ENCODE results near the gene DUSP19.

Gene DUSP19

DNA sequence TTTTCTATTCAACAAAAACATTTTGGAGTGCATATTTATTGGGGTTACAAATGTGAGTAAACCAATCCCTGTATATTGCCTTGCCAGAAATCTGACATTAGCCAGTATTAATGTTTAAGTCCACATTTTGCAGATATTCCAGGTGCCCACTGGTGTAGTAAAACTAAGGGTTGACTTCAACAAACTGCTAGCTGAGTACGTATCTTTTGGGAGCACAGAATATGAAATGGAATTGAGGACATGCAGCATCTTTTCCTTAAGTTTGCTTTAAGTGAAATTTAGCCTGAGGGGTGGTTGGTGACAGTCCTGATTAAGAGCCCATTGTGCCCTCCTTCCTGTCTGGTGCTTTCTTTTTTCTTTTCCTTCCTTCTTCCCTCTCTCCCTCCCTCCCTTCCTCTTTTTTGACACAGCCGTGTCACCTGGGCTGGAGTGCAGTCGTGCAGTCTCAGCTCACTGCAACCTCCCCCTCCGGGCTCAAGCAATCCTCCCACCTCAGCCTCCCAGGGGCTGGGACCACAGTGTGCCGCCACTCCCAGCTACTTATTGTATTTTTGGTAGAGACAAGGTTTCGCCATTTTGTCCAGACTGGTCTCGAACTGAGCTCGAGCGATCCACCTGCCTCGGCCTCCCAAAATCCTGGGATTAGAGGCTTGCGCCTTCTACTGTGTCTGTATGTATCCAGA lies 47.3 kb downstream of the DUSP19 start:
- no peak for DNase-seq

DNA sequence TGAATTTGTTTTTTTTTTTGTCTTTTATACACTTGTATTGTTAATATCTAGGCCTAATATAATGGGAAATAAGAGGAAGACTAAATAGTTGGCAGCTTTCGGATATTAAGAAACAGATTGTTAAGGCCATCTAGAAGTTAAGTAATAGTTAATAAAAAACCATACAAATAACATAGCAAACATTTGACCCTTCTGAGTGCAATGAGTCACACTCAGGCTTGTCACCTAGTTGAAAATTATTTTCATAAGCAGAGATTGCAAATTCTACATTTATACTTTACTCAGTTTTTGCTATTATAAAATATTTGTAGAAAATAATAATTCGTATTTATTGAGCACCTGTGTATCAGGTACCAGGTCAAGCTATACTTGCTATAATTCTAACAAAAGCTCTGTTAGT lies 48.1 kb downstream of the DUSP19 start:
- DNase-seq: no peak

DNA sequence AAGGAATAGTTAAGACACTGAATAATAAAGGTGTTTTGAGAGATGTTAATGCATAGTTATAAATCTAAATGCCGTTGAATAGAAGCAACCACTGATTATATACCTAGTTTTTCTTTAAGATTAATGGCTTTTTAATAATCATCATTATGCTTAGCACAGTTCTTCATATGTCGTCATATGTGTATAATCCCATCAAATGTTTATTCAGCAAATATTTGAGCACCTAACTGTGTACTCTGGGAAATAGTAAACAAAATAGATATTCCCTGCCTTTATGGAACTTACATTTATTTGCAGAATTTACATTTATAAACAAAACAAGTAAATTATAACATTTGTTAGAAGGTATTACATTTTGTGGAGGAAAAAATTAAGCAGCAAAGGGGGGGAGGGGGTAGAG lies 55.5 kb downstream of the DUSP19 start:
- no peak for DNase-seq

DNA sequence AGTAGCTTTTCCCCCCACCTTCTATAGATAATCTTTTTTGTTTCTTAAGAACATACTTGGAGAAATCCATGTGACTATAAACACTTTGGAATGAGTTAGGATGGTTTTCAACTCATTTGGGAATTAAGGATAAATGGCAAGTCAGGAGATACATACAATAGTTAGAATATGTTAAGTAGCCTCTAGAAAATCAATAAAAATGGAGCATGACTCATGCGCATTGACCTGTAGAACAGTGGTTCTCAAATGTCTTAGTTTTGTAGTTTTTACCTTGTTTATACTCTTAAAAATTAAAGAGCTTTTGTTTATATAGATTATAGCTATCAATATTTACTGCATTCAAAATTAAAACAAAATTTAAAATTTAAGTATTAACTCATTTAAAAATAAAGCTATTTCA lies 70.4 kb downstream of the DUSP19 start:
- DNase-seq: no peak

DNA sequence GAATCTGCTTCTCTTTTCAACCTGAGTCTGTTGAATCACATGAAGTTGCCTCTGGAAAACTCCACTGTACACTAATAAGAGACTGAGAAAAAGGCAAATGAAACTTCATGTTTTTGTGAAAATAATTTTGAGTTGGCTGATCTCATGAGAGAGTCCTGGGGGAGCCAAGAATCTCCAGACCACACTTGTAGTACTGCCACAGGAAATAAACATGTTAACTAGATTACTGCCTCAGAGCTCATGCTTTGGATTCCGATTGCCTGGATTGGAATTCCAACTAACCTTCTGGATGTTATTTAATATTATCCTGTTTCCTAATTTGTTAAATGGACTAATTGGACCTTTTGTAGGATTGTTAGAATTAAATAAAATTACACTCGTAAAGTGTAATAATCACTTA lies 70.9 kb downstream of the DUSP19 start:
- DNase-seq: no peak
